NCI-H2227 (cell line): ENCODE data around the gene APOL2.

Experiments
- DNase-seq: peaks from one replicate; lab custom pipeline; 2025; ENCODE audit not compliant: unreplicated experiment; lab: John Stamatoyannopoulos, UW

The APOL2 gene

DNA sequence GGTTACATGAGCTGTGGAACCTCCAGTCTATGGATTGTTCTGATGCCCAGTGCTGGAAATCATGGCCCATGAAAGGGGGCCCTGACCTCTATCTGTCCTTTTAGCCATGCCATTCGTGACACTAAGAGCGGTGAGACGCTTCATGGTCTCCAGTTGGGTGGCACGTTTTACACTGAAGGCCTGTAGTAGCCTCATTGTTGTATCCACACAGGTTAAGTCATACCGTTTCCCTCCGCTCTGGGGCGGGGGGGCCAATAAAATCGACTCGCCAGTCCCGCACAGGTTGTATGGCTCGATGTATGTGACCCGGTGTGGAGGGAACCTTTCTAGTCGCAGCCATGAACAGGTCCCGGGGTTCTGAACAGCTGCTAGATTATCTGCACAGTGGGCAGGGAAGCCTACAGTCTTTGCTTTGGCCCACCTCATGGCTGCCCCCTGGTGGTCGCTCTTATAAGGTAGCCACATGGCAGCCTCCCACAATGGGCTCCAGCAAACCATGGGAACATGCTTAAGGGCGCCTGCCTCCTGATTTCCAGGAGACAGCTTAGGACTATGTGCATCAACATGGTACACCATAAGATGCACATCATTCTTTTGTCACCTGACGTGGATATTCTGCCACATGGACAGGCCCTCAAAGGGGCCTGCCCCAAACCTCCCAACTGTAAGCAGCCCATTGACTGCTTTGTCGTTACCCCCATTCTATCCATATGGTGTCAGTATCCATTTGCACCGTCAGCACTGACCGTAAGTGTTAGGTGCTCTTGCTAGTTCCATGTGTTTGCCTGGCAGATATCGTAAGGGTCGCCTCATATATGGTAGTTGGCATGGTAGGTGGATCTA lies 59.1 kb downstream of the APOL2 start:
- DNase-seq: peak; percentile 24

DNA sequence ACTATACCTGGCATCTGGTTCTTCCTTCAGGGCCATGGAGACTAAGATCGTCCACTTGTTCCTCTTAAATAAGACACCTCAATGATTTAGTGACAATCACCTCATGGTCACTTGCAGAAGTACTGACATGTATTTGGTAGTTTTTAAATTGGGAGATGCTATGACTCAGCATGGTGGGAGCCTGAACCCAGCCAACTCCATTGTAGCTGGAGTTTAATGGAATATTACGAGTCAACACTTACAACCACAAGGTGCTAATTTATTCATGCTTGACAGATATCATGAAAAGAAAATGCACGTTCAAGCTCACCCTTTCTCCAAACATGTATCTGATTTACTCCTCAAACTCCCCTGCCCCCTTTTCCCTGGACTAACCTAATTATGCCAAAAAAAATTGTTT lies 62.2 kb downstream of the APOL2 start:
- no peak for DNase-seq
